HG02943 (cell line): Measurements from ENCODE around the gene DNMBP.
"Not testable (repeated sequence)": the region's sequence is repeated elsewhere in the genome, so short reads cannot be mapped to it uniquely, and the experiment has no call there.

Source experiments
- ATAC-seq: cut with Tn5 transposase; IDR thresholded peaks from one replicate; pipeline ENCODE4 v1.9.1; 2021; ENCODE audit warnings: mild to moderate bottlenecking, low read depth, moderate library complexity; ENCODE audit not compliant: unreplicated experiment

DNMBP gene

DNA sequence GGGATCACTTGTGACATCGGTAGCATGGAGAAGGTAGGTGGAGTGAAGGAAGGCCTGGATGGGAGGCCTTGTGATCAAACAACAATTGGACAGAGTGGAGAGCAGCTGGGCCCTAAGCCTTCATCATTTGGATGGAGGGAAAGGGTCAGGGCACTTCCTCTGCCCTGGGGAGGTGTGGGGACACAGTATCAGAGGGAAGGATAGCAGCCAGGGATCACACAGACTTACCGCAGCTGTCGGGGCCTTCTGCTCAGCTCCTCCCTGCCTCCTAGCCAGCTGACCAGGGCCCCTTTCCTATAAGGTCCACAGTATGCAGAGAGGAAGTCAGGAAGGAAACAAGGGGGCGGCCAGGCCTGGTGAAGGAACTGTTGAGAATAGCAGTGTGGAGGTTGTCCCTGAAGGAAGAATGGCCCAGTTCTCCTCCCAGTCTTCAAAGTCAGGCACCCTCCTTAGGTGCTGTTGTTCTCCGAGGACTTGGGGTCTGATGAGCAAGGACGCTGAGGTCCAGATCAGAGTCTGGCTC, 165.3 kb downstream of the DNMBP start:
- ATAC-seq: no peak

GRCh38 chr10:99843310-99843709, 166.4 kb downstream of the DNMBP start:
- no peak for ATAC-seq

DNA sequence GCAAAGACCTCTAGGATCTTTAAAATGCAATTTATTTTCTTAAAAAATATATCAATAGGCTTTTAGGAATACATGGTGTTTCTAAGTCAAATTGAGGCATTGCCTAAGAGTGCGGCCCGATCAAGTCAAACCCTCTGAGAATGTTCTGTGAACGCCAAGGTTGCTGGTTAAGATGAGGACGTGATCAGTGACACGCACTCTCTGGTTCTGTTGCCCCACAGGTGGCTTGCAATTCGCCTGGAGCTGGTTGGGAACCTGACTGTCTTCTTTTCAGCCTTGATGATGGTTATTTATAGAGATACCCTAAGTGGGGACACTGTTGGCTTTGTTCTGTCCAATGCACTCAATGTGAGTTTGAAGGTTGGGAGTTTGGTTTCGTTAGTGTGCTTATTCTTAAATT, 168.0 kb downstream of the DNMBP start:
- no peak for ATAC-seq

DNA sequence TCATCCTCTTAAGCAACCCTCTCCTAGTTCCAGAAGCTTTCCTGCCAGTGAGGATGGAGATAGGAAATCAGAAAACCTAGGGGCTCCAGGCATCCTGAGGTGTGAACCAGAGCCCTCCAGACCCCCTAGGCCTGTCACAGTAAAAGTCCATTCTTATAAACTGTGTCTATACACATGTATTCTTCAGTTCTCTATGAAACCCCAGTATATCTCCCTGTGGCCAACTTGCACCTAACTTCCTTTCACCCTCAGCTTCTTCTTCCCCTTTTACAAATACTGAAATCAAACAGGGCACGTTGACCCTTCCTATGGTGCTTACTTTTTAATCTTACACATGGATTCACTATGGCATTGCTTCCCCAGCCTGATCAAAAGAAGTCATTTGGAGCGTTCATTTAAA, 168.9 kb downstream of the DNMBP start:
- not testable (repeated sequence) for ATAC-seq

DNA sequence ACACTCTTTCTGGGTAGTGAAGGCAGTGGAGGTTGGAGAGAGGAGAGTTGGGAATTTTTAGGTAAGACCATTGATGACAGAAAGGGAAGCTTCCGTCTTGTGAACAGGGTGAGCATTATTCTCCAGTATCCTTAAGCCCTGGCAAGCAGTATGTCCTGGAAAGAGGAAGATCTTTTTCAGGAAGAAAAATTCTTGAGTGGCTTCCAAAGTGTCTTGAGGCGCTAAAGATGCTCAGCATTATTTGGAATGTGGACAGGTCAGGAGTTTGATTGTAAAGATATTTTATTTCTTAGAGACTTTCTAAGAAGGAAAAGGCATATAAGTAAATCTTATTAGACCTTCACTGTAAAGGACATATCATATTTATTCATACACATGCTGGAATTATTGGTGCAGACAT, 173.0 kb downstream of the DNMBP start:
- ATAC-seq: no peak

DNA sequence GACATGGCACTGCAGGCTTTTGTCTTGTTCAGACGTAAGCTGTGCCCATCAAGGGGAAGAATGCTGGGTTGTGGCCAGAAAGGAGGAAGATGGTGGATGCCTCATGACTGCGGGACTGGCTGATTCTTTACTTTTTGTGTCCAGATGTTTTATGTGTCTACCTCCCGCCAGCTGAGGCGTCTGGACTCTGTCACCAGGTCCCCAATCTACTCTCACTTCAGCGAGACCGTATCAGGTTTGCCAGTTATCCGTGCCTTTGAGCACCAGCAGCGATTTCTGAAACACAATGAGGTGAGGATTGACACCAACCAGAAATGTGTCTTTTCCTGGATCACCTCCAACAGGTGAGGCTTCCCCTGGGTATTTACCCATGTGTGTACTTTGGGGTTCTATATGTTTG, 173.8 kb downstream of the DNMBP start:
- ATAC-seq: no peak

- no peak for ATAC-seq
These were observed 175.3 kb downstream of the DNMBP start for GRCh38 chr10:99834410-99834809.

DNA sequence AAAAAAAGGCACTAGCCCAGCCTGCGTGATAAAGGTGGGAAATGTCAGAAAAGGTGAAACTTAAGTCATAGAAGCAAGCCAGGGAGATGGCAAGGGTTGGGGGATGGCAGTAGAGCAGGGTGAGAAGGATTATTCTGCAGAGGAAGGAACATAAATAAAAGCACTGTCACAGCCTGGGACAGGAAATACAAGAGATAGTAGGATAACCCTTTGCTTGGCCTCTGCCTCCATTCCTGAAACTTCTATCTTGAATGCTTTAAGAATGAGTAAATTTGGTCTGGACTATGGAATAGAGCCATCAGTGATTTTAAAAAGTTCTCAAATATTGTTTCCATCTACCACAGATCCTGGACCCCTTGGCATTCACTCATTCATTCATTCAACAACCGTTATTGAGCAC, 177.3 kb downstream of the DNMBP start:
- ATAC-seq: no peak

GRCh38 chr10:99828464-99828863, 181.3 kb downstream of the DNMBP start:
- no peak for ATAC-seq

GRCh38 chr10:99827936-99828335, 181.8 kb downstream of the DNMBP start:
- no peak for ATAC-seq
